OCI-LY3 (cell line): ENCODE data around the gene CCNJL.

Source experiments
- EZH2phosphoT487 ChIP-seq: fragments of 200-600 bp; shearing (Covaris generic); IDR thresholded peaks from 2 replicates; pipeline ENCODE4 v1.6.1; 2018; ENCODE audit warnings: antibody characterized with exemption, mixed run types, low read depth
- TF ChIP-seq, protein P1 (sequence below): fragments of 200-600, 300-600 bp; sonication (generic); IDR thresholded peaks from 2 replicates; pipeline ENCODE4 v1.5.1; 2014; ENCODE audit warnings: antibody characterized with exemption, low read length, low read depth

DNA sequence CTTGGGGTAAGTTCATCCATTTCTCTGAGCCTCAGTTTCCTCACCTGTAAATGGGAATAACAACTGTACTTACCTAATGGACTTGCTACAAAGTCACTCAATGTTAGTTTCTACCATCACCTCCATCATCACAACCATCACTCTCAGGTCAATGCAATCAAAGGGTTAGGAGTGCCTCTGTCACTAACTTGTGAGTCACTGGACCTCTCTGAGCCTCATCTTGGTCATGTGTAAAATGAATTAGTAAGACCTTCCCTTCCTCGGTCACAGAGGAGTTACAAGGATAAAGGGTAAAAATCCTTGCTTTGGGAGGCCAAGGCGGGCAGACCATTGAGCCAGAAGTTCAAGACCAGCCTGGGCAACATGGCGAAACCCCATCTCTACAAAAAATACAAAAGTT, 70.2 kb downstream of the CCNJL start:
- TF ChIP-seq, protein P1, sequence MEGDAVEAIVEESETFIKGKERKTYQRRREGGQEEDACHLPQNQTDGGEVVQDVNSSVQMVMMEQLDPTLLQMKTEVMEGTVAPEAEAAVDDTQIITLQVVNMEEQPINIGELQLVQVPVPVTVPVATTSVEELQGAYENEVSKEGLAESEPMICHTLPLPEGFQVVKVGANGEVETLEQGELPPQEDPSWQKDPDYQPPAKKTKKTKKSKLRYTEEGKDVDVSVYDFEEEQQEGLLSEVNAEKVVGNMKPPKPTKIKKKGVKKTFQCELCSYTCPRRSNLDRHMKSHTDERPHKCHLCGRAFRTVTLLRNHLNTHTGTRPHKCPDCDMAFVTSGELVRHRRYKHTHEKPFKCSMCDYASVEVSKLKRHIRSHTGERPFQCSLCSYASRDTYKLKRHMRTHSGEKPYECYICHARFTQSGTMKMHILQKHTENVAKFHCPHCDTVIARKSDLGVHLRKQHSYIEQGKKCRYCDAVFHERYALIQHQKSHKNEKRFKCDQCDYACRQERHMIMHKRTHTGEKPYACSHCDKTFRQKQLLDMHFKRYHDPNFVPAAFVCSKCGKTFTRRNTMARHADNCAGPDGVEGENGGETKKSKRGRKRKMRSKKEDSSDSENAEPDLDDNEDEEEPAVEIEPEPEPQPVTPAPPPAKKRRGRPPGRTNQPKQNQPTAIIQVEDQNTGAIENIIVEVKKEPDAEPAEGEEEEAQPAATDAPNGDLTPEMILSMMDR: no peak
- no peak for TF ChIP-seq EZH2phosphoT487
